ENCODE measurements around the gene GMDS. TPM values are rescaled to one million over a fixed set of nuclear protein-coding genes. Genes with fewer than 3 reads are reported as not detected.

The GMDS gene
- total and polyA plus RNA-seq, 2 donors (not counting 1 experiment from before 2014, with no cell fraction given): 11.5 to 16.4 TPM

DNA sequence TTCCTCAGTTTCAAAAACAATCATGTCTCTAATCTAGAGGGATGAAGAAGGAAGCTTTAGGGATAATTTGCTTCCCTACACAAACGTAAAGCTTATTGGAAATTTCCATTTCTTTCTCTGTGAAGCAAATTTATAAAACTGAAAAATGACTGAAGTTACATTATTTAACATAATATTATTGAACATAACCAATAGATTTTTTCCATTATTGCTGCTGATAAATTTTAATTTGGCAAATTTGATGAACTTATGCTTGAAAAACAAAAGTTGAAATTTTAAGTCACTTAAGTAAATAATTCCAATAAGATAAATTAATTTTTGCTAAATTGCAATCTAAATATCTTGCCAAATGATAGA lies 140.9 kb downstream of the GMDS start:
- Mint-ChIP-seq H3K27me3 (no peaks in the 10 kb centered on the region), H3K27ac (no peak overlapping the region), H3K9me3 (ENCODE audit: insufficient read depth) (no peaks in the 10 kb centered on the region), H3K4me1 (no peaks in the 10 kb centered on the region), H3K4me3 (no peak overlapping the region)
- TF ChIP-seq, protein P1, sequence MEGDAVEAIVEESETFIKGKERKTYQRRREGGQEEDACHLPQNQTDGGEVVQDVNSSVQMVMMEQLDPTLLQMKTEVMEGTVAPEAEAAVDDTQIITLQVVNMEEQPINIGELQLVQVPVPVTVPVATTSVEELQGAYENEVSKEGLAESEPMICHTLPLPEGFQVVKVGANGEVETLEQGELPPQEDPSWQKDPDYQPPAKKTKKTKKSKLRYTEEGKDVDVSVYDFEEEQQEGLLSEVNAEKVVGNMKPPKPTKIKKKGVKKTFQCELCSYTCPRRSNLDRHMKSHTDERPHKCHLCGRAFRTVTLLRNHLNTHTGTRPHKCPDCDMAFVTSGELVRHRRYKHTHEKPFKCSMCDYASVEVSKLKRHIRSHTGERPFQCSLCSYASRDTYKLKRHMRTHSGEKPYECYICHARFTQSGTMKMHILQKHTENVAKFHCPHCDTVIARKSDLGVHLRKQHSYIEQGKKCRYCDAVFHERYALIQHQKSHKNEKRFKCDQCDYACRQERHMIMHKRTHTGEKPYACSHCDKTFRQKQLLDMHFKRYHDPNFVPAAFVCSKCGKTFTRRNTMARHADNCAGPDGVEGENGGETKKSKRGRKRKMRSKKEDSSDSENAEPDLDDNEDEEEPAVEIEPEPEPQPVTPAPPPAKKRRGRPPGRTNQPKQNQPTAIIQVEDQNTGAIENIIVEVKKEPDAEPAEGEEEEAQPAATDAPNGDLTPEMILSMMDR (IDR thresholded peaks at IDR 0.05): peak; percentile 32
- TF ChIP-seq EZH2 (IDR thresholded peaks at IDR 0.05; ENCODE audit: borderline replicate concordance, insufficient read depth, low read depth, low read length, poor library complexity, severe bottlenecking): no peak
- Histone ChIP-seq H3K9me3 (ENCODE audit: control extremely low read depth in 1 of 3, control insufficient read depth in 2 of 3, insufficient read depth in 1 of 3, low read length in 2 of 3) (no peaks in the 10 kb centered on the region), H3K4me1 (ENCODE audit: control insufficient read depth in 2 of 2, insufficient read depth in 2 of 2, low read length in 2 of 2) (no peaks in the 10 kb centered on the region), H3K9ac (ENCODE audit: low read length) (no peak overlapping the region), H3K79me2 (ENCODE audit: control insufficient read depth, insufficient read depth, low read length) (no peaks in the 10 kb centered on the region), H3K27me3 (replicated peaks in 1 of 4; ENCODE audit: control extremely low read depth in 1 of 4, control insufficient read depth in 3 of 4, insufficient read depth in 4 of 4, low read length in 3 of 4) (no peaks in the 10 kb centered on the region), H2AFZ (ENCODE audit: insufficient read depth, low read depth, low read length, poor library complexity, severe bottlenecking) (no peak overlapping the region), H3K27ac (ENCODE audit: low read length in 2 of 2) (no peak overlapping the region), H3K4me3 (ENCODE audit: control extremely low read depth in 1 of 5, extremely low read depth in 1 of 5, insufficient read depth in 1 of 5, low read depth in 2 of 5, low read length in 4 of 5) (no peak overlapping the region), H3K4me2 (replicated peaks; ENCODE audit: low read depth, low read length, poor library complexity, severe bottlenecking) (no peak overlapping the region), H3K36me3 (replicated peaks in 1 of 2; ENCODE audit: control extremely low read depth in 1 of 2, control insufficient read depth in 1 of 2, extremely low read depth in 1 of 2, insufficient read depth in 2 of 2, low read length in 1 of 2) (no peaks in the 10 kb centered on the region), H4K20me1 (ENCODE audit: control insufficient read depth, insufficient read depth, low read length, poor library complexity, severe bottlenecking) (no peaks in the 10 kb centered on the region)
- intact Hi-C loops (cut with micrococcal nuclease): loop anchor here (1.0 to 10.0 kb wide), 4 partner anchors 500 to 590 kb away; no protein-coding TSS in a partner anchor
- POLR2A ChIA-PET: no interaction called here
- WGBS (ENCODE audit: insufficient coverage): no CpG with 5 or more reads among the region's 1 CpG
- no peak for ATAC-seq (ENCODE audit: low read depth)
- no peak for DNase-seq
- CTCF ChIA-PET: interaction anchor here (0.9 to 2.4 kb wide), 16 partner anchors 9 to 530 kb away, joined by 3 to 19 read pairs (median 6); no protein-coding TSS in a partner anchor

DNA sequence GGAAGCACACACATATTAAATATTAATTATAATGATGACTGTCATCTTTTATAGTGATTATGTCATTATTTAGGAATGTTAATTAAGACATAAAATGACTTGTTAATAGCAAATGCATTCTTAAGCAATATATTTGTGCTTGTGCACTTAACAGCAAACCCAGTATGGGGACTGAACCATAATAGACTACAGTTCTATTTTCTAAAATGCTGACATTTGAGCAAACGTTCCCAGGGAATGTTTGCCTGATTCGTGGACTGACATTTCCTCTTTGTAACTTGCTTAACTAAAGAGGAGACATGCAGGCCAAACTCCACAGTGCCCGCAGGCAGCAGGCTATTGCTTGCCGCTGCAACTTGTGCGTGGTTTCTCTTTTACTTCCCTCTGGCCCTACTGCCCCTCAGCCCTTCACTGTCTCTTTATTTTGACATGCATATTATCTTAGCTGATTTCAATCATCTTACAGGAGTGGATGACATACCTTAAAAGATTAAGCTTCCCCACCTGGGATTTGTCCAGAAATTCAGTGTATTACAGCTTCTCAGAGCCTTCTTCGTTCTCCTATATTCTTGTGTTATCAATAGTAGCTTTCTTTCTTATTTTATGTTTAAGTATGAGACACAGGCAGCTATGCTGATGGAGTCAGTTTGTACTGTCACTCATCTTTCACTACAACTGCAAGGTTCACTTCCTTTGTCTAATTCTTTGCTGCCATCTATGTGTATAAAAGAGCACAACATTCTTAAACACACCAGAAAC lies 141.5 kb downstream of the GMDS start:
- peak; percentile 50 for DNase-seq
- H3K4me2 ChIP-seq (replicated peaks; ENCODE audit: low read depth, low read length, poor library complexity, severe bottlenecking): no peak overlapping the region
- no peak overlapping the region for H2AFZ ChIP-seq (ENCODE audit: insufficient read depth, low read depth, low read length, poor library complexity, severe bottlenecking)
- no peaks in the 10 kb centered on the region for H3K27me3 ChIP-seq (replicated peaks in 1 of 4; ENCODE audit: control extremely low read depth in 1 of 4, control insufficient read depth in 3 of 4, insufficient read depth in 4 of 4, low read length in 3 of 4)
- ChIA-PET POLR2A (no interaction called here), CTCF (interaction anchor here (0.6 to 2.4 kb wide), 17 partner anchors 9 to 530 kb away, joined by 3 to 19 read pairs (median 6); no protein-coding TSS in a partner anchor)
- H3K27ac ChIP-seq (ENCODE audit: low read length in 2 of 2): no peak overlapping the region
- no peaks in the 10 kb centered on the region for H3K9me3 Mint-ChIP-seq (ENCODE audit: insufficient read depth)
- H3K79me2 ChIP-seq (ENCODE audit: control insufficient read depth, insufficient read depth, low read length): no peaks in the 10 kb centered on the region
- 85% methylated on average over 5 of the region's 6 CpGs for WGBS (ENCODE audit: insufficient coverage)
- H3K9me3 ChIP-seq (ENCODE audit: control extremely low read depth in 1 of 3, control insufficient read depth in 2 of 3, insufficient read depth in 1 of 3, low read length in 2 of 3): no peaks in the 10 kb centered on the region
- no peaks in the 10 kb centered on the region for H3K27me3 Mint-ChIP-seq
- intact Hi-C loops (cut with micrococcal nuclease): loop anchor here (1.0 to 10.0 kb wide), 4 partner anchors 500 to 591 kb away; no protein-coding TSS in a partner anchor
- no peaks in the 10 kb centered on the region for H4K20me1 ChIP-seq (ENCODE audit: control insufficient read depth, insufficient read depth, low read length, poor library complexity, severe bottlenecking)
- H3K4me3 ChIP-seq (ENCODE audit: control extremely low read depth in 1 of 5, extremely low read depth in 1 of 5, insufficient read depth in 1 of 5, low read depth in 2 of 5, low read length in 4 of 5): no peak overlapping the region
- ATAC-seq (ENCODE audit: low read depth): peak; percentile 36
- no peak overlapping the region for H3K27ac Mint-ChIP-seq
- H3K4me3 Mint-ChIP-seq: no peak overlapping the region
- TF ChIP-seq, protein P1 (IDR thresholded peaks at IDR 0.05): peak; percentile 77
- no peak for TF ChIP-seq EZH2 (IDR thresholded peaks at IDR 0.05; ENCODE audit: borderline replicate concordance, insufficient read depth, low read depth, low read length, poor library complexity, severe bottlenecking)
- H3K4me1 ChIP-seq (ENCODE audit: control insufficient read depth in 2 of 2, insufficient read depth in 2 of 2, low read length in 2 of 2): no peaks in the 10 kb centered on the region
- H3K9ac ChIP-seq (ENCODE audit: low read length): no peak overlapping the region
- no peaks in the 10 kb centered on the region for H3K4me1 Mint-ChIP-seq
- H3K36me3 ChIP-seq (replicated peaks in 1 of 2; ENCODE audit: control extremely low read depth in 1 of 2, control insufficient read depth in 1 of 2, extremely low read depth in 1 of 2, insufficient read depth in 2 of 2, low read length in 1 of 2): no peaks in the 10 kb centered on the region
